ENCODE measurements around the gene TXNDC8.

GRCh38 chr9:110283751-110284150, 53.9 kb downstream of the TXNDC8 start:
- TF ChIP-seq, protein P1, sequence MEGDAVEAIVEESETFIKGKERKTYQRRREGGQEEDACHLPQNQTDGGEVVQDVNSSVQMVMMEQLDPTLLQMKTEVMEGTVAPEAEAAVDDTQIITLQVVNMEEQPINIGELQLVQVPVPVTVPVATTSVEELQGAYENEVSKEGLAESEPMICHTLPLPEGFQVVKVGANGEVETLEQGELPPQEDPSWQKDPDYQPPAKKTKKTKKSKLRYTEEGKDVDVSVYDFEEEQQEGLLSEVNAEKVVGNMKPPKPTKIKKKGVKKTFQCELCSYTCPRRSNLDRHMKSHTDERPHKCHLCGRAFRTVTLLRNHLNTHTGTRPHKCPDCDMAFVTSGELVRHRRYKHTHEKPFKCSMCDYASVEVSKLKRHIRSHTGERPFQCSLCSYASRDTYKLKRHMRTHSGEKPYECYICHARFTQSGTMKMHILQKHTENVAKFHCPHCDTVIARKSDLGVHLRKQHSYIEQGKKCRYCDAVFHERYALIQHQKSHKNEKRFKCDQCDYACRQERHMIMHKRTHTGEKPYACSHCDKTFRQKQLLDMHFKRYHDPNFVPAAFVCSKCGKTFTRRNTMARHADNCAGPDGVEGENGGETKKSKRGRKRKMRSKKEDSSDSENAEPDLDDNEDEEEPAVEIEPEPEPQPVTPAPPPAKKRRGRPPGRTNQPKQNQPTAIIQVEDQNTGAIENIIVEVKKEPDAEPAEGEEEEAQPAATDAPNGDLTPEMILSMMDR (IDR thresholded peaks at IDR 0.05; ENCODE audit: borderline replicate concordance, extremely low read depth, low read length, poor library complexity, severe bottlenecking): no peak
- TF ChIP-seq EZH2 (IDR thresholded peaks at IDR 0.05; ENCODE audit: borderline replicate concordance, low read depth, low read length, severe bottlenecking): no peak
